GM19328 (cell line): ENCODE data around the gene RNASE8.

Experiments used
- ATAC-seq: cut with Tn5 transposase; IDR thresholded peaks from one replicate; pipeline ENCODE4 v1.9.1; 2021; ENCODE audit warnings: mild to moderate bottlenecking, moderate library complexity; ENCODE audit not compliant: unreplicated experiment

Gene RNASE8

DNA sequence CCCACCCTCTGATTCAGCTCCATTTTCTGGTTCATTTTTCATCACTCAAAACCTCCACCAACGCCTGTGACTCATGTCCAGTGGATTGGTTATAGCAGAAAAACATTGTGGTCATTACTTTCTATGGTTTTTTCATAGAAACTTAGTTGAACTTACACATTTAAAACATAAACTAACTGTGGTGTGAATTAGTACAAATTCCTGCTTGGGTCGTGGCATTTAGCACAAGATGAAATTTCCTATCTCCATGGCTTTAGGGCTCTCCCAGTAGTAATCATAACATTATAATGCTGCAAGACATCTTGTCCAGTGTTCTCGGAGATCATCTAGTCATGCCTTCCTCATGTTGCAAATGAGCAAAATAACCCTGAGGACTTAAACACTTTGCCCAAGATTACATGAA, 8.3 kb upstream of the RNASE8 start:
- no peak for ATAC-seq

DNA sequence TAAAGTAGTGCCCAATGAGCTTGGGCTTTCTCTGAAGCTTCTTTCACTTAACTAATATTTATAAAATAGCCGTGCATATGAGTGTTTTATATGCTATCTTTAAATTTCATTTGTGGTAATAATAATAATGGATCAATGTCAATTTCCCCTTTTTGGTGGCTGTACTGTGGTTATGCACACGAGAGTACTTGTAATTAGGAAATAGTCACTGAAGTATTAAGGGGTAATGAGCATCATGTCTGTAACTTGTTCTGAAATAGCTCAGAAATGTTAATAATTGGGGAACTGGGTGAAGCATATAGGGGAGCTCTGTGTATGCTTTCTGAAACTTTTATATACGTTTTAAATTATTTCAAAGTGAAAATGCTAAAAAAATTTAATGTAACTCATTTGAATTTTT, 7.0 kb upstream of the RNASE8 start:
- no peak for ATAC-seq

DNA sequence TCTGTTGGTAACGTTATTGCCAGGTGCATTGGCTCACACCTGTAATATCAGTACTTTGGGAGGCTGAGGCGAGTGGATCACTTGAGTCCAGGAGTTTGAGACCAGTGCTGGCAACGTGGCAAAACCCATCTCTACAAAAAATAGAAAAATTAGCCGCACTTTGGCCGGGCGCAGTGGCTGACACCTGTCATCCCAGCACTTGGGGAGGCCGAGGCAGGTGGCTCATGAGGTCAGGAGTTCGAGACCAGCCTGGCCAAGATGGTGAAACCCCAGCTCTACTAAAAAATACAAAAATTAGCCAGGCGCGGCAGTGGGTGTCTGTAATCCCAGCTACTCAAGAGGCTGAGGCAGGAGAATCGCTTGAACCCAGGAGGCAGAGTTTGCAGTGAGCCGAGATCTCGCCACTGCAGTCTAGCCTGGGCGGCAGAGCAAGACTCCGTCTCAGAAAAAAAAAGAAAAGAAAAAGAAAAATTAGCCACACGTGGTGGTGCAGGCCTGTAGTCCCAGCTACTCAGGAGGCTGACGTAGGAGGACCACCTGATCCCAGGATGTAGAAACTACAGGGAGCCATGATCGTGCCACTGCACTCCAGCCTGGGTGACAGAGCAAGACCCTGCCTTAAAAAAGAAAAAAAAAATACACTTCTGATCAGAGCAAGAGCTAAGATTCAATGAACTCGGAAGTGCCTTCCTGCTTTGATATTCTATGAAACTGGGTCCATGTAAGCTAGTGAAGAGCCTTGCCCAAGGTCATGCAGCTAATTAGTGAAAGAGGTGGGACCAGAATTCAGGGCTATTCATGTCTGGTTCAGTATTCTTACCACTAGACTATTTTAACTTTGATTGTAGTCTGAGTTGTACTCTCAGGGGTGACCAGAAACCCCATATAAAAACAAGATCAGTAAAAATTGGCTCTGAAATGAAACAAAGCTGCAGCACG, 4.2 kb upstream of the RNASE8 start:
- ATAC-seq, result no peak

DNA sequence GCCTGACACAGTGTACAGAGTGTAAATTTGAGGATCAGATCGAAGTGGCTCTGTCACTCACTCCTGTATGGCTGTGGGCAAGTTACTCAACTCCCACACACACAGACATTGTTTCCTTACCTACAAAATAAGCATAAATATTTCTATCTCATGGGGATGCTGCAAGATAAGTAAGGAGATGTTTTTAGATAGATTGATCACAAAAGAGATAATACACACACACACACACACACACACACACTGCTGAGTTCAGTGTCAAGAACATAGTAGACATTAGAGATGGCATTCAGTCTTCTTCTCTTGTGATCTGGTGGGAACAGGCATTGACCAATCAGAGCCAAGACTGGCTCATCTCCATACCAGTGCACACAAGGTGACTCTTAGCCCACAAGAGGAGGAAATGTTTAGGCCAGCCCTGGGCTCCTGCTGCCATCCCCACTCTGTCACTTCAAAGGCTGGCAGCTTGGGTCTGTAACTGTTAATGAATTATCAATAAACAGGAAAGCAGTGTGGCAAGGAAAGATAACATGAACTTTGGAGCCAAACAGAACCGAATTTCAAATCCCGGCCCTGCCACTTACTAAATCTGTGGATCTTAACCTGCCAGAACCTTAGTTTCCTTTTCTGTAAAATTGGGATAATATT, 3.4 kb upstream of the RNASE8 start:
- no peak for ATAC-seq

DNA sequence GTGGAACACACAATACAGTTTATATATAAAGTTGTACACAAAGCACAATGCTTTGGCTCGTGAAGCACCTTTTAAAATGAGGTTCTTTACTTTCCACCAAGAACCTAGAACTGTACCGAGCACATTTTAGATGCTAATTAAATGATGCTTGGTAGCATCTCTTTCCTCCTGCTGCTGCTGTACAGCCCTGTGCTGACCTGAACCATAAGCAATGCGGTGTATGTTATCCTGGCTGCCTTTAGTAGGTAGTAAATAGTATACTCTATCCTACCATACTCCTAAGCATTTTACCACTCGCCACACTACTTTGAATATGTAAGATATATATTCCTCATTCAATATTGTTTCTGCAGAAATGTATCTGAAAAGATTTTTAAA, 2.9 kb upstream of the RNASE8 start:
- no peak for ATAC-seq

DNA sequence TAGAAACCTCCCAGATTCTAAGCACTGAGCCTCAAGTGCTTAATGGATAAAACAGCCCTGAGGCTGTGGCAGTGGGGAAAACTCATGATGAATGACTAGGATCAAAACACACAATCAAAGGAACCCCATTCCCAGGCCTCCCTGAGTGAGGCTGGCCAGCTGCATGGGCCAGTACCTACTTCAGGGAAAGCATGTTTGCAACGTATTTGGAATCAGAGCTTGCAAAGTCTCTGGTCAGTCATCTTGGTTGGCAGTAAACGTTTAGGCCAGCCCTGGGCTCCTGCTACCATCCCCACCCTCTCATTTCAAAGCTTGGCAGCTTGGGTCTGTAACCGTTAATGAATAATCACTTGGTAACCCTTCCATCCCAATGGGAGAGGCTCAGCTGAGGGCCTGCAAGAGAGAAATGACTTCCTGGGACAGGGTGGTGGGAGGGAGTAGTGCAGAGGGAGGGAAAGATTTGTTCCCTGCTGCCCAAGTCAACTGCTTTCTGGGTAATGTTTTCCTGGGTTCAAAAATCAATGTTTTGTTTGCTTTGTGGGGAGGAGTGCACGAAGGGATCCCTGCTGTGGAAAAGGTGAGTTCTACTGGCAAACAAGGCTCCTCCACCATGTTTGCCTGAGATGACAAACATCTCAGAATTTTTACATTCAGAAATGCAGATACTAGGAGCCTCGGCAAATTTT, 2.0 kb upstream of the RNASE8 start:
- no peak for ATAC-seq

DNA sequence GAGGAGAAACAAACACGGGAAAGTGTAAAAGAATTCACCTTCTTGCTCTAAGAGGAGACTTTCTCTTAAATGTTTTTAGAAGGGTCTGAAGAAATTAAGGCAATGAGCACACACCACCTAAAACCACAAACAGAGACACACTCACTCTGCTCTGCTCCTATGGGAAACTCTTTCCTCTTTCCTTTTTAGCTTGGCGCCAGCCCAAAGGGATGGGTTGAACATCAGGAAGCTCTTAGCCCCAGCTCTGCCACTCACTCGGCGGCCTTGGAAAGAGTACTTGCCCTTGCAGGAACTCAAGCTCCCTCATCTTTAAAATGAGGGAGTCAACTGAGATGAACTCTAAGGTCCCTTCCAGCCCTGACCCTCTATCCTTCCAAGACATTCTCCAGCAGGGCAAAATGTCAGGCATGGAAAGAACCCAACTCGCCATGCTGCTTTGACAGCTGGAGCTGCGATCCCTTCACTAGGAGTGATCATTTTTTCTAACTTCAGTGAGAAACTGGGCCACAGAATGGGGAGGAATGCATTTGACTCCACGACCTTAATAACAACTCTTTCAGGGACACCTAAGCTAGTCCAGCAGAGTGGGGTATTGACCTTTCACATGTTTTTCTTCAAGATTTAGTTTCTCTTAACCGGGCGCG, 980 bp upstream of the RNASE8 start:
- ATAC-seq, result no peak

DNA sequence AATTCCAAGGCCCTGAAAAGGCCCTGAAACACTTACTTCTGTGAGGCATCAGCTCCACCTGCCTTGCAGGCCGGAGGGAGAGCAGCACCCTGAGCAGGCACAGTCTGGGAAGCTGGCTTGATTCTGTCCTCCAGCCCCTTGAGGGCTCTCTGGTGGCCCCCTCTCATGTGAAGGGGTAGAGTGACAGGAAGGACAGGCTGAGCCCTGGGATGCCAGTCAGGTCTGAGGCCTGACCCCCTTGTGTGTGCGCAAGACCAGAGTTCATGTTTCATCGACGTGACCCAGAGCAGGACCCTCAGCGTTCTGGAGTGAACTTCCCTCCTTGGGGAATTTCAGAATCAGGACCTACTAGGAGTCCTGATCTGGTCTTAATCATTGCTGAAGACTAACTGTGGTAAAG, 1.3 kb downstream of the RNASE8 start:
- ATAC-seq, result no peak

DNA sequence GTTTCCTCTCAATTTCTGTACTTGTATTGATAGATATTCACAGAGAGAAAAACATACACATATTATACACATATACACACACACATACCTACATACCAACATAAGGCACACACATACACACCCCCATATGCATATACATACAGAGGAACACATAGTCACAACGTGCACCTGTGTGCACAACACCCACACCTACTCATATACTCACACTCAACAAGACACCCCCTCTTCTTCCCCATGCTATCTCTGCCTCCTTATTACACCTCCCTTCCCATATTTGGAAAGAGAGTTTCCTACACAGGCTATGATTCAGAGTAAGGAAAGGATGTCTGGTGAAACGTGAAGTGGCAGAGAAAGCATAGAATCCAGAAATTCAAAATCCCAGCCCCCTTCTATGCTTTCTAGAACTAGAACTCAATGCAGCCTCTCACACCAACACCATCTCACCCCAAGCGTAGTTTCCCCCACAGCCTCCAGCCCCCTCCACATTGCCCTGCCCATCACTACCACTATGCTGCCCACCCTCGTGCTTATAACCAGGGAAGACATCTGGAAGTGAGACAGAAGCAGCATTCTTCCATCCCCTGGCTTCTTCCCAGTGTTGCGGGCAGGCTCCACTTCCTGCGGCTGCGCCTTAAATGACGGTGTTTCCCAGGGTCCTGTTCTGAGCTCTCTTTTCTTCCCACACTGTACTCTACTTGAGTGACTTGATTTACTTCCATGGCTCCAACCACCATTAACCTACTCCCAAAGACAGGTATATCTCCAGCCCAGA, 2.4 kb downstream of the RNASE8 start:
- ATAC-seq, result no peak

DNA sequence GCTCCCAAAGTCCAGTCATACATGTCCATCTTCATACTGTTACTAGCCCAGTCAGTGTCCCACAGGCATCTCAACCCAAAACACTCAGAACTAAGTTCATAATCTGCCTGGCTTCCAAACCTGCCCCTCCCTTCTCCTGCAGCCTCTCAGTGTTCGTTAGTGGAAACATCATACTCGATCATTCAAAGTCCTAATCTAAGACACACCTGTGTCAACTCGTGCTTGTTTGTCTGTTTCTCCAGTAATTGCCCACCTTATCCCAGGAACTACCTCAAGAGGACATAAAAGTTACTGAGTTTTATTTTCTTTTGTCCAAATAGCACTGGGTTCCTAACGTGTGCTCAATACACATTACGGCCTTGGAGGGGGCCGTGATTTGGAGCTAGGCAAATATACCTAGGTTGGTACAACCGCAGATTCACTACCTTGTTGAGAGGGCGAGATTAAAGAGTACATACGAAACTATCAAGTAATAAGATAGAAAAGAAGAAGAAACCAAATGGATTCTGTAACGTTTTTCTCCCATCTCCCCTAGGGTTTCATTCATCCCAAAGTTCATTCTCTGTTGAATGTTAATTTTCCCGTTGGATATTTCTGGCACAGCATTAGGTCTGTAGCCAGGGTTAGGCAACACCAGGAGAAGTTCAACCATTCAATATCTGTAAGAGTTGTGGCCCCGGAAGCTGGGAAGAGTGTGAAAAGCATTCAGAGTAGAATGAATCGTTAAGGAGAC, 3.2 kb downstream of the RNASE8 start:
- no peak for ATAC-seq

DNA sequence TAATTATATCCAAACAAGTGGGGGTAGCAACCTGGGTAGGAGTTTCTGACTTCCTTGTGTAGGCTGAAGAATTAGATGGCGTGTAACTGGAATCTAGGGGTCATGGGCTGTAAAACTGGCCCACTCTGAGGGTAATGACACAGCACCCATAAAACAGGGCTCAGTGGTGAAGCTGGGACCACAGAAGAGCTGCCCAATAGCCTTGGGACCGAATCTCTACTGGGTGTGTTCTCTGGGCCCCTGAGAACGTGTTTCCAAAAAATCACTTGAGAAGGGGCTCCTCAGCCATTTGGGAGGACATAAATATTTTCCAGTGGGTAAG, 3.7 kb downstream of the RNASE8 start:
- no peak for ATAC-seq

DNA sequence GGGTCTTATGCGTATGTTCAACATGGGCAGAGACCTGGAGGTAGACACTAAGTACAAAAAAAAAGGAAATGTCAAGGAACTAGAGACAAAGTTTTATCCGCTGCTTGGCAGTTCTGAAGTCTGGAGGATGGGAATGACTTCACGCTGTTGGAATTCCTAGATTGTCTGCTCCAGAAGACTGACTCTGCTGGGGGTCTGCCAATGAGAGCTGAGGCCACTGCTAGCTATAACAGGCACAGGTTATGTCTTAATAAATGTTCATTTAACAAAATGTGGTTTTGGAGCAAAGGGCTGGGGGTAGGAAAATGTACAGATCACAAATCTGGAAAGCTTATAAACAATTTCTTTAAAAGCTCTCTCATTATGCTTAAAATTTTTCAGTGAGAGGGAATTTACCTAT, 5.9 kb downstream of the RNASE8 start:
- no peak for ATAC-seq

DNA sequence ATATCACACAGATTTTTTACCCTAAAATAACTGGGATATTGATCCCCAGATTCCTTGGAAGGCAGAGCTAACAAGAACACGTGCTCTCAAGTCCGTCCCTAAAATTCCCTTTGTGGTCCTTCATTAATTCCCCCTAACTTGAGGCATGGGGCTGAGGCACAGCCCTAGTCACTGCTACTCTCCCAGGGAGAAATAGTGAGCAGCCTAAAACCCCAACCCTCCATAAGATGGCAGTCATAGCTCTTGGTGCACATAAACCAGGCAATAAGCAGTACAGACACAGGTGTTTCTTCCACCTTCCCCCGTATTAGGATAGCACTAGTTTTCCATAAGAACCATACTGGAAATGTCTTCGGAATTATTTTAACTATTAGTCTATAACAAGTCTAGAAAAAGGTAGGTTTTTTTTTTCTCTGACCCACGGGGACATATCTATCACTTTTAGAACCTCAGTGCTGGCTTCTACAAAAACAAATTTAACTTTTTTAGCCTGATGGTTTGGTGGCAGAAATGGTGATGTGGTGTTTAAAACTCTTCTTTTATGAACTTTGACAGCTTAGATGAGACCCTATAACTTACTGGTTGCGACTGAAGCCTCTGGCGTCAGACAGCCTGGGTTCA, 9.4 kb downstream of the RNASE8 start:
- ATAC-seq, result no peak

DNA sequence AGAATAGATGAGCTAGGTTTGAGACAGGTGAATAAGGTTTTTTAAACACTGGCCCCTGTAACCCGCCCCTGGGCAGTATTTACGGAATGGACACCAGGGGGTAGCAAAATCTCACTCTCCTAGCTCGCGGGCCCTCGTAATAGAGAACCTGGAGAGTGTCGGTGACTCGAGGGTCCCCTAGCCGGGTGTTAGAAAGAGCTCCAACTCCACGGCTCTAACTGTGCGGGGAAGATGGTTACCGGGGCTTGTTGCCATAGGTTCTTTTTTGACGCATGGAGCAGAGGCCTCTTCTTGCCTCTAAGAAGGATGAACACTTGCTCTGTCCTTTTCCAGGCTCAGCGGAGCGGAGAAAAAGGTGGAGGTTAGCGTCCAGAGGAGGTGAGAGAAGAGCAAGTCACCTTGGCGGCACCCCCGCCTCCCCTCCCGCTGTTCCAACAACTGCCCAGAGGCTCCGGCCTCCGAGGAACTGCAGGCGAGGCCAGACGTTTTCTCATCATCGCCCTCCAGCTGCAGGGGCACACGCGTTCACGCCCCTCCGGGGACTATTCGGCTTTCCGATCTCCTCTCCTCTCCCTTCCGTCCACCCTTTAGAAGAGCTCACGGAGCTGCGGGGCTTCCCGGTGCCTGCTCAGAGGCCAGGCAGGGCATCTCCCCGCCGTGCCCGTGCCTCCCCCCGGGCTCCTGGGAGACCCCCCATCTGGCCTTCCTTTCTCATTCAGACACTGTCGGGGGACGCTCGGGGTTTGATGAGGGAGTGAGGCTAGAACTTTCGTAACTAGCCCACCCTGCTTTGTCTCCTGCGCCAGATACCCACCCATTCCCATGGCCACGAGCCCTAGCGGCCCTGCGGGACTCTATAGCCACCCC, 11.1 kb downstream of the RNASE8 start:
- ATAC-seq, result no peak

DNA sequence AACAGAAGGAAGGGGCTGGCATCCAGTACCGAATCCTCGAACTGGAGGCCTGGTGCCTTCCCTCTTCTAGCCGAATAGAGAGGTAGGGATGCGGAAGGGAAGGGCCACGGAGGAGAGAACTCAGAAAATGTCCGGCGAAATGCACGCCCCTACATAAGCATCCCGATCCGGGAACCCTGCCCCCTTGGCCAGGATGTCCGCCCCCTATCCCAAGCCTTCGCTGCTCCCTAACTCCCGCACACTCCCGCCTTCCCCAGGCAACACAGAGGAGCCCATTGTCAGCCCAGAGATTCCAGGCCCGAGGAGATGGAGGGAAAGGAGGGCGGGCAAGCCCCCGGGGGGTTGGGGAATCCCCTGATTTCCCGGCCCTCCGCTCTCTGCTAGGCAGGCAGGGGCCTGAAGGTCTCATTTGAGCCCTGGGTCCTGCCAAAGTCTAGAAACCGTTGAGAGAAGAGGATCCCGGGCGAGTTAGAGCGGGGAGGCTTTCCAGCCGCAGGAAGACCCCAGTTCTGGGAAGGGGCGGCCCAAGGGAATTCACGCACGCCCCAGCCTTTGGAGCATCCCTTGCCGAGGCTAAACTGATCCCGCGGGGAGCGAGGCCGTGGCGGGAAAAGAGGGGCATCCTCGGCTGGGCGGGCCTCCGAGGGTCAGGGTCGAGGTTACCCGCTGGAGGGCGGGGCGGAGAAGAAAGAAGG, 11.9 kb downstream of the RNASE8 start:
- ATAC-seq, result no peak

DNA sequence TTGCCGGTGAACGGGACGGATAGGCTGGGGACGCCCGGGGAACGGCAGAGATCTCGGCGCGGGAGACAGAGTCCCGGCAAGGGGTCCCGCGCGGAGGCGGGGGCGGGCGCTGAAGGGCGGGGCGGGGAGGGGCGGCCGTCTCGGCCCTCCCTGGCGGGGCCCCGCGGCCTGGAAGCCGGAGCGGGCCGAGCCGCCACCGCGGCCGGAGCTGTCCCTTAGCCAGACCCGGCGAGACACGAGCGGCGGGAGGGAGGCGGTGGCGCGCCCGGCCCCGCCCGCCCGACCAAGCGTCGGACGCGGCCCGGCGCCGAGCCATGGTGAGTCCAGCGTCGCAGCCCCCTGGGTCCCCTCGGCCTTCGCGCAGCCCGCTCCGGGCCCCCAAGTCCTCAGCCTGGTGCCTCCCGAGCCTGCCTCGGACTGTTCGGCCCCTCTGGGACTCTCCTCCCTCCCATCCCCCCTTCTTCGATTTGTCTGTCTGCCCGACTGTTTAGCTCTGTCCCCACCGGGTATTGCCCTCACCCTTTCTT, 12.5 kb downstream of the RNASE8 start, which contains the start of gene ARHGEF40:
TSS of gene ARHGEF40 (plus strand) at position 222 of the 527 bp plus-strand sequence. CDS start at position 315, 93 bp downstream.
- no peak for ATAC-seq

DNA sequence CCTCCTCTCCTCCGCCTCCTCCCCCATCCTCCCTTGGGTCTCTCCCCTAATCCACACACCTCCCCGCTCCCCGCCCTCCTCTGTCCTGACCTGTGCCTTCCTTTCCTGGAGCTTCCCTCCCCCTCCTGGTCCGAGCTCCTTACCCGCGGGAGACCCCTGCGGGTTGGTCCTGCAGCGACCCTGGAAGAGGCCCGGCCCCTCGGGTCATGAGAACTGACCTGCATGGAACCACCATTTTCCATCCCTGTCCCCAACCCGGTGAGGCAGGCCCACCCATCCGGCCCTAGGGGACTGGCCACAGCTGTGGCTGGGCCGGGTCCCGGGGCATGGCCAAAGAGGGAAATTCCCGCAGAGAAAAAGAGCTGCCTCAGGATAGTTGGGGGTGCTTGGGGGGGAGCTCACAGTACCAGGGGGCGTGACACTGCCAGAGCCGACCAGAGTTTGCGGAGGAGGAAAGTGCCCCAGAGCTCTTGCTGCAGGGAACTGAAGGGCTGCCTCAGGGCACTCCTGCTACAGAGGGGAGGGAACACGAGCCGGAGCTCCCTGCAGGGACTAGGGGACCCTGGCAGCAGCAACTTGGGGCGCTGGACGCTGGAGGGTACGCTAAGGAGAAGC, 13.1 kb downstream of the RNASE8 start:
- ATAC-seq, result peak; percentile 10
